Panc1 (cell line): Measurements from ENCODE around the gene NOS1AP. TPM values are rescaled to one million over a fixed set of nuclear protein-coding genes. Genes with fewer than 3 reads are reported as not detected.

Experiments used
- ATAC-seq: fragments of 200-7000 bp; cut with Tn5 transposase; 2 replicates; pipeline ENCODE4 v1.9.1; 2020; ENCODE audit warnings: mild to moderate bottlenecking, moderate library complexity
- BruUV-seq: library from RNA; stranded (reverse); fragments of 400-500 nt; replicated peaks from 2 replicates; lab custom pipeline; 2021; lab: Mats Ljungman, UMichigan
- CTCF ChIA-PET: fragments of 300-600 bp; sonication (Branson Sonifier 250); formaldehyde crosslinking; loops from one replicate; lab custom pipeline; 2022; ENCODE audit warnings: antibody characterized with exemption; lab: Charles Lee
- POLR2A ChIA-PET: fragments of 300-600 bp; sonication (Branson Sonifier 250); formaldehyde crosslinking; loops from one replicate; lab custom pipeline; 2022; ENCODE audit warnings: antibody characterized with exemption; lab: Charles Lee
- DNase-seq: peaks from one replicate; pipeline ENCODE4 v3.0.0-alpha.2; 2010; ENCODE audit warnings: low read depth, low spot score
- H3K27ac ChIP-seq: 2 replicates; pipeline ENCODE4 v1.5.1; 2011; ENCODE audit warnings: mild to moderate bottlenecking, low read length, inconsistent platforms
- H3K27me3 ChIP-seq: fragments of 200-500 bp; sonication (Bioruptor generic); 2 replicates; pipeline ENCODE4 v1.6.0; 2014; ENCODE audit warnings: low read length, inconsistent platforms; ENCODE audit not compliant: control insufficient read depth, insufficient read depth
- H3K36me3 ChIP-seq: fragments of 200-500 bp; sonication (Bioruptor generic); 2 replicates; pipeline ENCODE4 v1.5.1; 2014; ENCODE audit warnings: inconsistent platforms, mild to moderate bottlenecking, low read length, moderate library complexity; ENCODE audit not compliant: control insufficient read depth, insufficient read depth
- H3K4me1 ChIP-seq: 2 replicates; pipeline ENCODE4 v1.5.1; 2011; ENCODE audit warnings: inconsistent platforms, mild to moderate bottlenecking, low read length, moderate library complexity; ENCODE audit not compliant: control insufficient read depth, insufficient read depth
- H3K4me3 ChIP-seq, 2 experiments: 2 replicates each; pipeline ENCODE4 v1.5.1; 2011 to 2012; ENCODE audit warnings: low read depth in 2 of 2, low read length in 2 of 2, mild to moderate bottlenecking in 2 of 2, inconsistent platforms in 1 of 2, moderate library complexity in 1 of 2
- H3K9me3 ChIP-seq: fragments of 200-500 bp; sonication (Bioruptor generic); 2 replicates; pipeline ENCODE4 v1.5.1; 2014; ENCODE audit warnings: low read depth, mild to moderate bottlenecking, inconsistent platforms, low read length, moderate library complexity; ENCODE audit not compliant: control insufficient read depth, insufficient read depth
- POLR2AphosphoS5 ChIP-seq: IDR thresholded peaks from 2 replicates; pipeline ENCODE4 v1.6.1; 2012; ENCODE audit warnings: mild to moderate bottlenecking, low read depth, low read length, moderate library complexity
- SIN3A ChIP-seq: IDR thresholded peaks from 2 replicates; pipeline ENCODE4 v1.6.1; 2012; ENCODE audit warnings: low read depth, mild to moderate bottlenecking, low read length, moderate library complexity, borderline replicate concordance; ENCODE audit not compliant: insufficient read depth
- TCF7L2 ChIP-seq: IDR thresholded peaks from 2 replicates; pipeline ENCODE4 v1.6.1; 2011; ENCODE audit warnings: mild to moderate bottlenecking, low read depth, low read length, inconsistent platforms
- in situ Hi-C: cut with HindIII; loops from 2 replicates; pipeline ENCODE4 v1.10.0; 2016; ENCODE audit warnings: low sequenced_read_pairs, low pct_unique_long_range_greater_than_20kb
- intact Hi-C: fragments of 100-400 bp; cut with micrococcal nuclease; formaldehyde crosslinking; loops from one replicate; pipeline ENCODE4 v1.10.0; 2022; ENCODE audit not compliant: unreplicated experiment
- total RNA-seq: library from RNA; stranded (reverse); gene quantifications from one replicate; pipeline ENCODE4 v1.2.1, GENCODE V29; 2021; ENCODE audit not compliant: unreplicated experiment
- TF ChIP-seq, protein P1 (sequence below), 2 experiments: IDR thresholded peaks; 2 replicates each; pipeline ENCODE4 v1.6.1; 2011 to 2012; ENCODE audit warnings: low read depth in 2 of 2, control low read depth in 1 of 2, low read length in 1 of 2, mild to moderate bottlenecking in 1 of 2, moderate library complexity in 1 of 2; ENCODE audit not compliant: insufficient read depth in 1 of 2
- TF ChIP-seq, protein P2 (sequence below): fragments of 450-650 bp; IDR thresholded peaks from 2 replicates; pipeline ENCODE4 v1.5.1; 2017; ENCODE audit warnings: mild to moderate bottlenecking

The NOS1AP gene
- total RNA-seq, 1 experiment from 2014 or later: 27.9 TPM

DNA sequence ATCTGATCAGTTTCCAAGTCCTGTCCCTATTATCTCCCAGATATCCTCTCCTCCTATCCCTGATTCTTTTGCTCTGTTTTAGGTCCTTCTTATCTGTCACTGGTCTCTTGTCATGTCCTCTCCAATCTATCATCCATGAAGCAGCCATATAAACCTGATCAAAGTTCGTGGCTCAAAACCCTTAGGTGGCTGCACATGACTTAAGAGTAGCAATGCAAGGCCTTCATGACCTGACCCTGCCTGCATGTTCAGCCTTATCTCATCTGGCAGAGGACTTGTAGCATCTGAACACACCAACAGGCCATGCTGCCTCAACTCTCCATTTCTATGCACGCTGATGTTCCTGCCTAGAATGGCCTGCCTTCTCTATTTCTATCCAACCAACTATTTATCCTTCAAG, 65.2 kb downstream of the NOS1AP start:
- Histone ChIP-seq H3K4me1 (peaks cover 99% of the 10 kb centered on the region), H3K4me3 (no peak overlapping the region), H3K27ac (peak overlapping the region; percentile 99), H3K36me3 (no peaks in the 10 kb centered on the region), H3K27me3 (no peaks in the 10 kb centered on the region), H3K9me3 (no peaks in the 10 kb centered on the region)
- CTCF ChIA-PET: no interaction called here
- no peak for ATAC-seq
- no peak for TF ChIP-seq TCF7L2
- no peak for TF ChIP-seq SIN3A
- TF ChIP-seq POLR2AphosphoS5: no peak
- TF ChIP-seq, protein P1, sequence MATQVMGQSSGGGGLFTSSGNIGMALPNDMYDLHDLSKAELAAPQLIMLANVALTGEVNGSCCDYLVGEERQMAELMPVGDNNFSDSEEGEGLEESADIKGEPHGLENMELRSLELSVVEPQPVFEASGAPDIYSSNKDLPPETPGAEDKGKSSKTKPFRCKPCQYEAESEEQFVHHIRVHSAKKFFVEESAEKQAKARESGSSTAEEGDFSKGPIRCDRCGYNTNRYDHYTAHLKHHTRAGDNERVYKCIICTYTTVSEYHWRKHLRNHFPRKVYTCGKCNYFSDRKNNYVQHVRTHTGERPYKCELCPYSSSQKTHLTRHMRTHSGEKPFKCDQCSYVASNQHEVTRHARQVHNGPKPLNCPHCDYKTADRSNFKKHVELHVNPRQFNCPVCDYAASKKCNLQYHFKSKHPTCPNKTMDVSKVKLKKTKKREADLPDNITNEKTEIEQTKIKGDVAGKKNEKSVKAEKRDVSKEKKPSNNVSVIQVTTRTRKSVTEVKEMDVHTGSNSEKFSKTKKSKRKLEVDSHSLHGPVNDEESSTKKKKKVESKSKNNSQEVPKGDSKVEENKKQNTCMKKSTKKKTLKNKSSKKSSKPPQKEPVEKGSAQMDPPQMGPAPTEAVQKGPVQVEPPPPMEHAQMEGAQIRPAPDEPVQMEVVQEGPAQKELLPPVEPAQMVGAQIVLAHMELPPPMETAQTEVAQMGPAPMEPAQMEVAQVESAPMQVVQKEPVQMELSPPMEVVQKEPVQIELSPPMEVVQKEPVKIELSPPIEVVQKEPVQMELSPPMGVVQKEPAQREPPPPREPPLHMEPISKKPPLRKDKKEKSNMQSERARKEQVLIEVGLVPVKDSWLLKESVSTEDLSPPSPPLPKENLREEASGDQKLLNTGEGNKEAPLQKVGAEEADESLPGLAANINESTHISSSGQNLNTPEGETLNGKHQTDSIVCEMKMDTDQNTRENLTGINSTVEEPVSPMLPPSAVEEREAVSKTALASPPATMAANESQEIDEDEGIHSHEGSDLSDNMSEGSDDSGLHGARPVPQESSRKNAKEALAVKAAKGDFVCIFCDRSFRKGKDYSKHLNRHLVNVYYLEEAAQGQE (IDR thresholded peaks at IDR 0.05; ENCODE audit: insufficient read depth in 1 of 2, low read depth in 2 of 2, low read length in 1 of 2): no peak
- TF ChIP-seq, protein P2, sequence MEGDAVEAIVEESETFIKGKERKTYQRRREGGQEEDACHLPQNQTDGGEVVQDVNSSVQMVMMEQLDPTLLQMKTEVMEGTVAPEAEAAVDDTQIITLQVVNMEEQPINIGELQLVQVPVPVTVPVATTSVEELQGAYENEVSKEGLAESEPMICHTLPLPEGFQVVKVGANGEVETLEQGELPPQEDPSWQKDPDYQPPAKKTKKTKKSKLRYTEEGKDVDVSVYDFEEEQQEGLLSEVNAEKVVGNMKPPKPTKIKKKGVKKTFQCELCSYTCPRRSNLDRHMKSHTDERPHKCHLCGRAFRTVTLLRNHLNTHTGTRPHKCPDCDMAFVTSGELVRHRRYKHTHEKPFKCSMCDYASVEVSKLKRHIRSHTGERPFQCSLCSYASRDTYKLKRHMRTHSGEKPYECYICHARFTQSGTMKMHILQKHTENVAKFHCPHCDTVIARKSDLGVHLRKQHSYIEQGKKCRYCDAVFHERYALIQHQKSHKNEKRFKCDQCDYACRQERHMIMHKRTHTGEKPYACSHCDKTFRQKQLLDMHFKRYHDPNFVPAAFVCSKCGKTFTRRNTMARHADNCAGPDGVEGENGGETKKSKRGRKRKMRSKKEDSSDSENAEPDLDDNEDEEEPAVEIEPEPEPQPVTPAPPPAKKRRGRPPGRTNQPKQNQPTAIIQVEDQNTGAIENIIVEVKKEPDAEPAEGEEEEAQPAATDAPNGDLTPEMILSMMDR: no peak
- DNase-seq: no peak
- POLR2A ChIA-PET: no interaction called here
- BruUV-seq: no TSS peak
- in situ Hi-C loops: no loop called here
- intact Hi-C loops: loop anchor here (5.0 kb wide), 1 partner anchor 62 kb away; no protein-coding TSS in a partner anchor

- H3K36me3 ChIP-seq: no peaks in the 10 kb centered on the region
- DNase-seq (no peak), ATAC-seq (no peak)
- in situ Hi-C loops (no loop called here), intact Hi-C loops (no loop called here)
- no peaks in the 10 kb centered on the region for H3K9me3 ChIP-seq
- H3K4me3 ChIP-seq: no peak overlapping the region
- no TSS peak for BruUV-seq
- ChIA-PET CTCF (no interaction called here), POLR2A (no interaction called here)
- peak overlapping the region; percentile 99 for H3K27ac ChIP-seq
- H3K27me3 ChIP-seq: no peaks in the 10 kb centered on the region
- no peak for TF ChIP-seq TCF7L2
- TF ChIP-seq, protein P1 (IDR thresholded peaks at IDR 0.05; ENCODE audit: insufficient read depth in 1 of 2, low read depth in 2 of 2, low read length in 1 of 2): no peak
- TF ChIP-seq, protein P2: no peak
- TF ChIP-seq POLR2AphosphoS5: no peak
- no peak for TF ChIP-seq SIN3A
- H3K4me1 ChIP-seq: peaks cover 98% of the 10 kb centered on the region
Measured at GRCh38 chr1:162135271-162135775, 65.8 kb downstream of the NOS1AP start.
